ENCODE measurements around the gene TRIM65. TPM values are rescaled to one million over a fixed set of nuclear protein-coding genes. Genes with fewer than 3 reads are reported as not detected.

Gene TRIM65
- total and polyA plus RNA-seq, 8 donors: 8.1 to 26.6 (median 10.6) TPM; not detected in 1

DNA sequence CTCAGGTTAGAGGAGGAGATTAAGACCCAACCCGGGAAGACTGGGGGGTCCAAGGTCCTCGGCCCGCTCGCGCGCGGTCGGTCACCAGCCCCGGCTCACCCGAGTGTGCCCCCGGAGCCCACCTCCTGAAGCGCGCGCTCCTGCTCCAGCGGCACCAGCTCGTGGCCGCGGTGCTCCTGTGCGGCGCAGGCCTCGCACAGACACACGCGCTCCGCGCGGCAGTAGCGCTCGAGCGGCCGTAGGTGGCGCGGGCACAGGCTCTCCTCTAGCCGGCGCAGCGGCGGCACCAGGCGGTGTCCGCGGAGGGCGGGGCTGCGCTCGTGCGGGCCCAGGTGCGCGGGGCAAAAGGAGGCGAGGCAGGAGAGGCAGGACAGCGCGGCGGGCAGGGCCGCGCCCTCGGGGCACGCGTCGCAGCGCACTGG lies 19.0 kb downstream of the TRIM65 start:
- TF ChIP-seq EP300 (IDR thresholded peaks at IDR 0.05) (no peak), POLR2A (IDR thresholded peaks at IDR 0.05) (no peak), CTCF (IDR thresholded peaks at IDR 0.05) (peak in 4 of 7 experiments; percentile 32 to 63 (median 54)), POLR2AphosphoS5 (IDR thresholded peaks at IDR 0.05) (peak in 2 of 3 donors; percentile 52 to 79)
- peak; percentile 86 to 94 for DNase-seq
- intact Hi-C loops (cut with DNase I; ENCODE audit: low total_unique reads): no loop called here
- Histone ChIP-seq H3K27ac (peak overlapping the region; percentile 91 to 96 (median 93)), H3K4me3 (peak overlapping the region; percentile 59 to 71 (median 70)), H3K4me1 (peaks cover 40 to 67% (median 60%) of the 10 kb centered on the region in 4 donors), H3K9me3 (no peaks in the 10 kb centered on the region), H3K27me3 (peaks cover 0 to 14% (median 0%) of the 10 kb centered on the region in 3 donors), H3K36me3 (peaks cover 8 to 23% (median 18%) of the 10 kb centered on the region in 4 donors)
- WGBS, 5 donors: 0 to 1% (median 0%) methylated on average over 11 to 56 of the region's 56 CpGs

DNA sequence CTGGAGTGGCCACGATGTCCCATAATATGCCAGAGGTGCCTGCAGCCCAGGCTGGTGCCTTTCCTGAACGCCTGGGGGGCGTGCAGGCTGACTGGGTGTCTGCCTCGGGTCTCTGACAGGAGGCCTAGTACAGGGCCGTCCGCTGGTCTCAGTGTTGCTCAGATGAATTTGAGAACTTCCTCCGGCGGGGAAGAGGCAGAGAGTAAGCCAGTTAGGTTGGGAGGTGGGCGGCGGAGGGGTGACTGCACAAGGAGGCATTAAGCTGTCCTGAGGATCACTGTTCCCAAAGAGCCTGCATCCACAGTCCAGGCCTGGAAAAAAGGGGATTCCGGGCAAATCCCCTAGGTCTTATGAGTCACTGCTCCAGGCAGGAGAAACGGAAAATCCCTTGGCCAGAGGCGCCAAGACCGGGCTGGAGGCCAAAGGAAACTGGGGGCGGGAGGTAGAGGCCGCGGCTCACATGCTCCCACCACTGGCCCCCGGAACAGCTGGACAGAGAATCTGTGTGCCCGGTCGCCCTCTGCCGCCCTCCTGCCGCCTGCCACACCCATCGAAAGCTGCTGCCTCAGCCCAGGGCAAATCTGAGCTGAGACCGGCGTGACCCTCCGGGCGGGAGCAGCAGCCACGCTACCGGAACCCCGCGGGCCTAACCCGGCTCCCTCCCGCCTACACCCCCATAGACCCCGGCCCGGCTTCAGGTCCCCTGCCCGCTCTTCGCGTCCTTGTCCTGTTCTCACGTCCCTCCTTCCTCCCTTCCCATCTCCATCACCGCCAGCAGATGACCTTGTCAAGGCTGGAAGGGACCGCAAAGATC lies 19.6 kb downstream of the TRIM65 start:
- intact Hi-C loops (cut with DNase I; ENCODE audit: low total_unique reads): no loop called here
- peak in 1 of 7 experiments; percentile 26 for TF ChIP-seq CTCF (IDR thresholded peaks at IDR 0.05)
- peak; percentile 67 to 88 (median 72) for TF ChIP-seq POLR2AphosphoS5 (IDR thresholded peaks at IDR 0.05)
- no peak for TF ChIP-seq EP300 (IDR thresholded peaks at IDR 0.05)
- TF ChIP-seq POLR2A (IDR thresholded peaks at IDR 0.05): no peak
- Histone ChIP-seq H3K27me3 (peaks cover 0 to 14% (median 0%) of the 10 kb centered on the region in 3 donors), H3K27ac (peak overlapping the region; percentile 91 to 96 (median 93)), H3K9me3 (no peaks in the 10 kb centered on the region), H3K4me1 (peaks cover 46 to 73% (median 66%) of the 10 kb centered on the region in 4 donors), H3K36me3 (peaks cover 8 to 23% (median 18%) of the 10 kb centered on the region in 4 donors), H3K4me3 (peak overlapping the region; percentile 59 to 71 (median 70))
- peak; percentile 88 to 95 for DNase-seq
- WGBS, 5 donors: 5 to 7% (median 6%) methylated on average over 35 to 41 of the region's 41 CpGs

- H3K9me3 ChIP-seq: no peaks in the 10 kb centered on the region
- peaks cover 47 to 75% (median 68%) of the 10 kb centered on the region in 4 donors for H3K4me1 ChIP-seq
- 7 to 14% (median 10%) methylated on average over 5 to 26 of the region's 26 CpGs for WGBS, 5 donors
- peak; percentile 79 to 87 for DNase-seq
- H3K4me3 ChIP-seq: peak overlapping the region; percentile 59 to 71 (median 70)
- TF ChIP-seq CTCF (IDR thresholded peaks at IDR 0.05) (peak in 1 of 7 experiments; percentile 23), POLR2AphosphoS5 (IDR thresholded peaks at IDR 0.05) (peak in 2 of 3 donors; percentile 49 to 87), POLR2A (IDR thresholded peaks at IDR 0.05) (no peak), EP300 (IDR thresholded peaks at IDR 0.05) (no peak)
- peak overlapping the region; percentile 91 to 96 (median 93) for H3K27ac ChIP-seq
- peaks cover 8 to 23% (median 18%) of the 10 kb centered on the region in 4 donors for H3K36me3 ChIP-seq
- peaks cover 0 to 14% (median 0%) of the 10 kb centered on the region in 3 donors for H3K27me3 ChIP-seq
- intact Hi-C loops (cut with DNase I; ENCODE audit: low total_unique reads): no loop called here
Measured at GRCh38 chr17:75876190-75876937, 20.4 kb downstream of the TRIM65 start.

- Histone ChIP-seq H3K27ac (peak overlapping the region; percentile 91 to 96 (median 93)), H3K36me3 (peaks cover 8 to 23% (median 18%) of the 10 kb centered on the region in 4 donors), H3K4me1 (peaks cover 47 to 76% (median 70%) of the 10 kb centered on the region in 4 donors), H3K27me3 (peaks cover 0 to 14% (median 0%) of the 10 kb centered on the region in 3 donors), H3K4me3 (peak overlapping the region; percentile 59 to 71 (median 70)), H3K9me3 (no peaks in the 10 kb centered on the region)
- no peak for DNase-seq
- intact Hi-C loops (cut with DNase I; ENCODE audit: low total_unique reads): no loop called here
- TF ChIP-seq POLR2AphosphoS5 (IDR thresholded peaks at IDR 0.05) (no peak), EP300 (IDR thresholded peaks at IDR 0.05) (peak; percentile 6)
- 30 to 62% (median 36%) methylated on average over 1 to 5 of the region's 5 CpGs; no CpG with 5 or more reads in 1 of the 5 donors for WGBS, 5 donors
Measured at GRCh38 chr17:75875940-75876189, 20.9 kb downstream of the TRIM65 start.
